ENCODE measurements around the gene GCGR.

DNA sequence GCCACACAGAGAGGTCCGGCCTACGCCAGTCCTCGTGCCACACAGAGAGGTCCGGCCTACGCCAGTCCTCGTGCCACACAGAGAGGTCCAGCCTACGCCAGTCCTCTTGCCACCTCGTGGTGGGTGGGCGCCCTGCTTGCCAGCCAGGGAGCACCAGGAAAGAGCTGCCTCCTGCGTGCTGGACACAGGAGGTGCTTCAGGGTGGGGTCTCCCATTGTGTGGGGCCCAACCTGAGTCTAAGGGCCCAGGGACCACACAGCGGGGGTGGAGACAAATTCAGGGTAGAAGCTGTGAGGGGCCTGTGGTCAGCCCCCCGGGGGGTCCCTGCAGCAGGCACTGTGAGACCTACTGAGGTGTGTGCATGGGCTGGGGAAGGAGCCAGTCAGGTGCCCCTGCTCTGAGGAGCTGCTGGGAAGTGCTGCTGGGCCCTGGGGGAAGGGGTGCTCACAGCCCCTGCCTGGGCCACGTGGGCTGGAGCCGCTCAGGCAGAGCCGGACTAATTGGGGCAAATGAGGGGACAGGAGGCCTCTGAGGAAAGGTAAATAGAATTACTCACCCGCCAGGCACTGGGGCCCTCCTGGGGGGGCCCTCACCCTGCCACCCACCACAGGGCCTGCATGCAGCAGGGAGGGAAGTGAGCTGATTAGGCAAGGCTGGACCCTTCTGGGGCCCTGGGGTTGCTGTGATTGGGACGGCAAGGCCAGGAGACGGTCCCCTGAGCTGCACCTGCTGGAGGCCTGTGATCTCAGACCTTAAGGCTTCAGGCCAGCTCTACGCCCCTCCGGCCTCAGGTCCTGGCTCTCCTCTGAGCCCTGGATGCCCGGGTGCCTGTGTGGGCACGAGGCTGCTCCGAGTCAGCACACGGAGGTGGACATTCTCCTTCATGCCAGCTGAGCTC lies 11.0 kb downstream of the GCGR start:
- TF ChIP-seq CTCF (IDR thresholded peaks at IDR 0.05) (no peak), POLR2A (IDR thresholded peaks at IDR 0.05) (no peak)

Data from tibial nerve (tissue), 3 donors.